ENCODE results near the gene RAB10. TPM values are rescaled to one million over a fixed set of nuclear protein-coding genes. Genes with fewer than 3 reads are reported as not detected.

The RAB10 gene
- total RNA-seq = 47.7 and 79.1 TPM in 2 replicates

GRCh38 chr2:26033818-26034636 lies at the start of gene RAB10:
Gene RAB10, plus strand, starts transcription at chr2:26034084. Its CDS starts 525 bp downstream, at chr2:26034609.

GRCh38 chr2:26172871-26173775 lies 139.2 kb downstream of the RAB10 start, which contains the start of gene GAREM2:
Gene GAREM2, plus strand, starts transcription at chr2:26173088. Its CDS starts 133 bp downstream, at chr2:26173221.

Other genes starting within 250 kb of the RAB10 start
- gene ASXL2, start 155.6 kb upstream of the RAB10 start, total RNA-seq = 5.0 and 6.7 TPM in 2 replicates
- gene KIF3C, start 51.6 kb upstream of the RAB10 start, total RNA-seq = 13.0 and 20.2 TPM in 2 replicates
- 0.17 and 0.22 TPM in 2 replicates for gene GAREM2, start 139.0 kb downstream of the RAB10 start, total RNA-seq
- 187 and 197 TPM in 2 replicates for gene HADHA, start 210.5 kb downstream of the RAB10 start, total RNA-seq
- gene HADHB, start 210.9 kb downstream of the RAB10 start, total RNA-seq = 135 and 163 TPM in 2 replicates